GM12875 (cell line): ENCODE results near the gene EVL.

Experiments used
- H3K4me3 ChIP-seq: one replicate; pipeline ENCODE4 v1.5.1; 2011; ENCODE audit warnings: low read depth, low read length, control low read depth
- TF ChIP-seq, protein P1 (sequence below): IDR thresholded peaks from 2 replicates; pipeline ENCODE4 v1.5.1; 2011; ENCODE audit warnings: low read depth, mild to moderate bottlenecking, control low read depth, inconsistent platforms, low read length, moderate library complexity, borderline replicate concordance; ENCODE audit not compliant: insufficient read depth

The EVL gene, protein sequence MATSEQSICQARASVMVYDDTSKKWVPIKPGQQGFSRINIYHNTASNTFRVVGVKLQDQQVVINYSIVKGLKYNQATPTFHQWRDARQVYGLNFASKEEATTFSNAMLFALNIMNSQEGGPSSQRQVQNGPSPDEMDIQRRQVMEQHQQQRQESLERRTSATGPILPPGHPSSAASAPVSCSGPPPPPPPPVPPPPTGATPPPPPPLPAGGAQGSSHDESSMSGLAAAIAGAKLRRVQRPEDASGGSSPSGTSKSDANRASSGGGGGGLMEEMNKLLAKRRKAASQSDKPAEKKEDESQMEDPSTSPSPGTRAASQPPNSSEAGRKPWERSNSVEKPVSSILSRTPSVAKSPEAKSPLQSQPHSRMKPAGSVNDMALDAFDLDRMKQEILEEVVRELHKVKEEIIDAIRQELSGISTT

DNA sequence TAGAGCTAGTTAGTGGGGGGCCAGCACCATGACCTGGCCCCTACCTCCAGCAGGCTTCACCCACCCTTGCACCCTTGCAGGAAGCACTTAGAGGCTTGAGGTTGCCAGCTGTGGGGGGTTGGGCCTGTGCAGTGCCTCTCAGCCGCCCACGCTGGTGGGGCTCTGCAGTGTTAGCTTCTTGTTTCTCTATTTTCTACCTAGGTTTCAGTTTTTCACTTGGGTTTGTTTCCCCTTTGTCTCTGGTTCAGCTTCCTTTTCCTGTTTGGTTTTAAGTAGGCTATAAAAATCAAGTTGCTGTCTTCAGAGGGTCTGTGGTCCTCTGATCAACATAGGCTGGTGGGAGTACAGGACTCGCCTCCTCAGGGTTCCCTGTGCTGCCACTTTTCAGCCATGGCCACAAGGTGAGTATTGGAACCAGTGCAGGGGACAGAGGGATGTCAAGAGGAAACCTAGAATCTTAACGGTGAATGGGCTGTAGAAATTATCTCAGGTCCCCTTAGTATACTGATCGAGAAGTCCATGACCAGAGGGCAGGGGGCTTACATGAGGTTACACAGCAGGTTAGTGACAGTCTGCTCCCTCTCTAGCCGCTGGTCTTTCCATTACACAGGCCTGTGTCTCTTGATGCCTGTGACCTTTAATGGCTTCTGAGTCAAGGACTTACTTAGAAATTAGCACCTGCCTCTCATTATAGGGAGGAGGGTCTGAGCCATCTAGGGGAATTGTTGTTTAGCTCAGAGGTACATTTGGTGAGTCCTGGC, at the start of gene EVL:
EVL (plus strand) TSS at position 312 of the 761 bp plus-strand sequence; CDS start at position 391, 79 bp downstream.
- TF ChIP-seq, protein P1, sequence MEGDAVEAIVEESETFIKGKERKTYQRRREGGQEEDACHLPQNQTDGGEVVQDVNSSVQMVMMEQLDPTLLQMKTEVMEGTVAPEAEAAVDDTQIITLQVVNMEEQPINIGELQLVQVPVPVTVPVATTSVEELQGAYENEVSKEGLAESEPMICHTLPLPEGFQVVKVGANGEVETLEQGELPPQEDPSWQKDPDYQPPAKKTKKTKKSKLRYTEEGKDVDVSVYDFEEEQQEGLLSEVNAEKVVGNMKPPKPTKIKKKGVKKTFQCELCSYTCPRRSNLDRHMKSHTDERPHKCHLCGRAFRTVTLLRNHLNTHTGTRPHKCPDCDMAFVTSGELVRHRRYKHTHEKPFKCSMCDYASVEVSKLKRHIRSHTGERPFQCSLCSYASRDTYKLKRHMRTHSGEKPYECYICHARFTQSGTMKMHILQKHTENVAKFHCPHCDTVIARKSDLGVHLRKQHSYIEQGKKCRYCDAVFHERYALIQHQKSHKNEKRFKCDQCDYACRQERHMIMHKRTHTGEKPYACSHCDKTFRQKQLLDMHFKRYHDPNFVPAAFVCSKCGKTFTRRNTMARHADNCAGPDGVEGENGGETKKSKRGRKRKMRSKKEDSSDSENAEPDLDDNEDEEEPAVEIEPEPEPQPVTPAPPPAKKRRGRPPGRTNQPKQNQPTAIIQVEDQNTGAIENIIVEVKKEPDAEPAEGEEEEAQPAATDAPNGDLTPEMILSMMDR = no peak
- H3K4me3 ChIP-seq = peak within 1 kb of the TSS; percentile 74

DNA sequence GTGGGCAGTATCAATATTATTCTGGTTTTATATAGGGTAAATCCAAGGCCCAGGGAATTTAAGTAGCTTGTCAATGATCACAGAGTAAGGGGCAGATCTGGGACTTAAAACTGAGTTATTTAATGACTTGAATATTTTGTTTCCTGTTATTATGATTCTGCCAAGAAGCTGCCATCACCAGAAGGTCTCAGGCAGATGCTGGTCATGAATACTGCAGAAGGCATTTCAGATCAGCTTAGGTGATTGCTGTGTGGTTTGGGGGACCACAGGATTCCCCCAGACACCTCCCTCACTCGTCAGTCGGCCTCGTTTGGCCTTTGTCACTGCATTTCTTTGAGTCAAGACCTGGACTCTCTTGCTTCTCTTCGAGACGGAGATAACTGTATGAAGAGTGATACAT, 47.7 kb upstream of the EVL start:
- H3K4me3 ChIP-seq = no peak overlapping the region
- TF ChIP-seq, protein P1 = no peak

DNA sequence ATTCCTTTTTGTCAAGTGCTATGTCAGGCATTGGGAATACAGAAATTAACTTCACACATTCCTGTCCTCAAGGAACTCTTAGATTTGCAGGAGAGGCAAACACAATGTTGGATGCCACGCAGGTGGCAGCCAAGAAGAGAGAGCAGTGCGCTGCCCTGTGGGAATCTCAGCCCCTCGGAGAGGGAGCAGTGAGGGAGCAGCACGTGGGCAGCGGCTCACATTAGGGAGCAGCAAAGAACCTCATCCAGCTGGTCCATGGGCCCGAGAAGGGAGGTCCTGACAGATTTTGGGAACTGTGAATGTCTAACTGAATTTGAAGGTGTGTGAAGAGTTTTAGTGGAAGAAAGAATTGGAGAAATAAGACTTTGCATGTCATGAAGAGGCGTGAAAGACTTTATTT, 47.2 kb upstream of the EVL start:
- H3K4me3 ChIP-seq = no peak overlapping the region
- TF ChIP-seq, protein P1 = no peak

DNA sequence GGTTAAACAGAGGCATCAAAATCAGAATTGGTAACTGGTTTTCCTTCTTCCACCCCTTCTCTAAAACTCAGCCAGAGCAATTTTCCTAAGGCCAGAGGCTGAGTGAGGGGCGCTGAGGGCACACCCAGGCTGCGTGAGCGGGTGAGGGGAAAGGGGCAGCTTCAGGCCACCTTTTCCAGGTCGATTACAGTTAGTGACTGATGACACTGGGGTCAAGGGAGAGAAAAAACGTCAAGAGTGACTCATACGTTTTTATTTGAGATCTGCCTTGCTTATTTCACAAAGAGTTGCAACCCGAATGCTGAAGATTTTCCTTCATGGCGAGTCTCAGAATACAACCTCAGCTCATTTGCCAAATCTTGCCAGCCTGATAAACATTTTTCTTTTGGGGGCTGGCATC, 46.7 kb upstream of the EVL start:
- TF ChIP-seq, protein P1 = no peak
- no peak overlapping the region for H3K4me3 ChIP-seq

DNA sequence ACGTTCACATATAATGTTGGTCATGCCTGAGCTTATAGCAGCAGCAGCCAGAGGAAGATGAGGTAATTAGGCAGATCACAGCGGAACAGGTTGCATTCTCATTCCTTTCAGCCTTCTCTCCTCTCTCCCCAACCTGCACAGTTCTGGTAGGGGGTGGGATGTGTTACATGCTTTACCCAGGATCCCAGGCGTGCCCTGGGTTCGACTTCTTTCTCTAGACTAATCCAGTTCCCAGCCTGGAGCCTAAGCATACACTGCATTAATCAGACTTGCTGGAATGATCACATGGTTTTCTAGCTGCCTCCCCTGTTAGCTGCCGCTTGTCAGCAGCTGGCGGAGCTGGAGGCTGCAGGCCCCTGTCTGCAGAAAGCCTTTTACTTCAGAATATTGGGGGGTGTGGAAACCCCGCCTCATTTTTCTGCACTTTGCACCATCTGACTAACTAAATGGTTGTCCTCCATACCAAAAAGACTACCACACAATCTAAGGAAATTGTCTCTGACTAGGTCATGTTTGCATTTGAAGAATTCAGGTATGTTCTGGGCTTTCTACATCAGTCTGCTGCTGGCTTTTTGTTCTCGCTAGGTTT, 46.0 kb upstream of the EVL start:
- TF ChIP-seq, protein P1 = no peak
- no peak overlapping the region for H3K4me3 ChIP-seq

DNA sequence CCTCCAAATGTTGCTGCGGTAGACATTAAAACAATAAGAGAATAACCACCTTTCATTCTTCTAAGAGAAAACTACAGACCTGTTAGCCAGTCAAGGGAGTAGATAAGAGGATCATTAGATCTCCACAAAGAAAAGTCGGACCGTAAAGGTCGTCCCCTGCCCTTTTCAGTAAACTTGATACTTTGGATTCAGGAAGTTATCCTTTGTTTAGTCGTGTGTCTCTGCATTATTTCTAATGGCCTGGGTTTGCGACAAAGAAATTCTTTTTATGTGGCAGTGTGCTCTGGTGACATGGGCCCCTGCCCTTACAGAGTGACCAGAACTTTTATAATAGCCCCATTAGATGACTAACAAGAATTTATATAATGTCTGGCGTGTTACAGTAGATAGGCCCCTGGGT, 44.6 kb upstream of the EVL start:
- TF ChIP-seq, protein P1 = no peak
- H3K4me3 ChIP-seq = no peak overlapping the region
